Thyroid gland (tissue), 4 donors: ENCODE measurements around the gene GDPD5. TPM values are rescaled to one million over a fixed set of nuclear protein-coding genes. Genes with fewer than 3 reads are reported as not detected.

Experiments used
- DNase-seq, 2 donors: peaks; one replicate each; pipeline ENCODE4 v3.0.0-alpha.2; 2019
- H3K27ac ChIP-seq, 3 donors: fragments of 200-600 bp; sonication (generic); 1 replicate in 2 of 3; 2 replicates in 1 of 3; pipeline ENCODE4 v1.5.1; 2016 to 2019; ENCODE audit warnings: mild to moderate bottlenecking in 1 of 3, moderate library complexity in 1 of 3
- H3K27me3 ChIP-seq: fragments of 200-600 bp; sonication (generic); one replicate; pipeline ENCODE4 v1.5.1; 2019
- H3K36me3 ChIP-seq, 2 donors: fragments of 200-600 bp; sonication (generic); one replicate each; pipeline ENCODE4 v1.5.1; 2016 to 2019
- H3K4me1 ChIP-seq, 2 donors: fragments of 200-600 bp; sonication (generic); one replicate each; pipeline ENCODE4 v1.5.1; 2017 to 2019
- H3K4me3 ChIP-seq, 3 donors: fragments of 200-600 bp; sonication (generic); replicated peaks in 1 of 3; 1 replicate in 2 of 3; 2 replicates in 1 of 3; pipeline ENCODE4 v1.5.1; 2016; ENCODE audit warnings: mild to moderate bottlenecking in 1 of 3
- H3K9me3 ChIP-seq: fragments of 200-600 bp; sonication (generic); one replicate; pipeline ENCODE4 v1.5.1; 2017
- POLR2A ChIP-seq, 2 donors: fragments of 450-650 bp; IDR thresholded peaks; one replicate each; pipeline ENCODE4 v1.6.1; 2017; ENCODE audit warnings: antibody characterized with exemption in 2 of 2, mild to moderate bottlenecking in 2 of 2, moderate library complexity in 1 of 2
- WGBS, 2 donors: methylation state at CpG; one replicate each; pipeline ENCODE4 v1.1.5; 2017; 5-methylcytosine and 5-hydroxymethylcytosine counted together
- intact Hi-C: fragments of 100-400 bp; cut with DNase I; formaldehyde crosslinking; loops from one replicate; pipeline ENCODE4 v1.15.1; 2023
- total RNA-seq, 4 donors: library from RNA; depleted of rRNA; stranded (reverse); fragments of >200 nt; gene quantifications; one replicate each; pipeline ENCODE4 v1.2.3, GENCODE V29; 2016
- TF ChIP-seq, protein P1 (sequence below), 6 experiments: fragments of 200-600 bp in 3 of 6; fragments of 450-650 bp in 3 of 6; sonication (generic) in 3 of 6; IDR thresholded peaks; one replicate each; pipeline ENCODE4 v1.5.1; 2016 to 2019; ENCODE audit warnings: antibody characterized with exemption in 6 of 6, mild to moderate bottlenecking in 2 of 6, inconsistent platforms in 1 of 6, moderate library complexity in 1 of 6

GDPD5 gene
- total RNA-seq, 4 donors from 2014 or later: 5.6 to 6.4 (median 6.1) TPM

DNA sequence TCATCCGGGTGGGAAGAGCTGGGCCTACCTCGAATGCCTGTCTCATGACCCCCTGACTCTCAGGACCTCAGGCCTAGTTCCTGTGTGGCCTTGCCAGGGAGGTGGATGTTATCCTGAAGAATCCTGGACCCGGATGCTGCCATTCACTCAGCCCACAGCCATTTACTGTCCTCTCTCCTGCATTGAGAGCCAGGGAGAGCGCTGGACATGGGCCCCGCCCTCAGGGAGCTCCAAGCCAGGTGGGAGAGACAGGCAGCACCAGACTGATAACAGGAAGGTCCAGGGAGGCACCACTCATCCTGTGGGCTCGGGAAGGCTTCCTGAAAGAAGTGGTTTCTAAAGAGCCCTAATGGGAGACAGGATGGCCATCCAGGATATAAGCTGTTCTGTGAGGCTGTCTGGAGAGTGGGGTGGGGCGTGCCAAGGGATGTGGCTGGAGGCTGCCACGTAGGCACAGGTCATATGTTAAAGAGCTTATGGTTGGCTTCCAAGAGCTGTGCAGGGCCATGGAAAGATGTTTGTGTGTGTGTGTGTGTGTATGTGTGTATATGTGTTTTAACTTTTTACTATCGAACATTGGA is 44.9 kb upstream of the GDPD5 start:
- intact Hi-C loops: no loop called here
- peaks cover 74% of the 10 kb centered on the region in 2 donors for H3K36me3 ChIP-seq
- peaks cover 0 to 17% of the 10 kb centered on the region in 2 donors for H3K4me1 ChIP-seq
- 75 to 83% methylated on average over 7 to 8 of the region's 9 CpGs for WGBS, 2 donors
- no peaks in the 10 kb centered on the region for H3K27me3 ChIP-seq
- no peak overlapping the region for H3K4me3 ChIP-seq
- H3K27ac ChIP-seq: no peak overlapping the region
- TF ChIP-seq, protein P1, sequence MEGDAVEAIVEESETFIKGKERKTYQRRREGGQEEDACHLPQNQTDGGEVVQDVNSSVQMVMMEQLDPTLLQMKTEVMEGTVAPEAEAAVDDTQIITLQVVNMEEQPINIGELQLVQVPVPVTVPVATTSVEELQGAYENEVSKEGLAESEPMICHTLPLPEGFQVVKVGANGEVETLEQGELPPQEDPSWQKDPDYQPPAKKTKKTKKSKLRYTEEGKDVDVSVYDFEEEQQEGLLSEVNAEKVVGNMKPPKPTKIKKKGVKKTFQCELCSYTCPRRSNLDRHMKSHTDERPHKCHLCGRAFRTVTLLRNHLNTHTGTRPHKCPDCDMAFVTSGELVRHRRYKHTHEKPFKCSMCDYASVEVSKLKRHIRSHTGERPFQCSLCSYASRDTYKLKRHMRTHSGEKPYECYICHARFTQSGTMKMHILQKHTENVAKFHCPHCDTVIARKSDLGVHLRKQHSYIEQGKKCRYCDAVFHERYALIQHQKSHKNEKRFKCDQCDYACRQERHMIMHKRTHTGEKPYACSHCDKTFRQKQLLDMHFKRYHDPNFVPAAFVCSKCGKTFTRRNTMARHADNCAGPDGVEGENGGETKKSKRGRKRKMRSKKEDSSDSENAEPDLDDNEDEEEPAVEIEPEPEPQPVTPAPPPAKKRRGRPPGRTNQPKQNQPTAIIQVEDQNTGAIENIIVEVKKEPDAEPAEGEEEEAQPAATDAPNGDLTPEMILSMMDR (IDR thresholded peaks at IDR 0.05): no peak
- TF ChIP-seq POLR2A (IDR thresholded peaks at IDR 0.05): no peak
- no peaks in the 10 kb centered on the region for H3K9me3 ChIP-seq
- DNase-seq: no peak

DNA sequence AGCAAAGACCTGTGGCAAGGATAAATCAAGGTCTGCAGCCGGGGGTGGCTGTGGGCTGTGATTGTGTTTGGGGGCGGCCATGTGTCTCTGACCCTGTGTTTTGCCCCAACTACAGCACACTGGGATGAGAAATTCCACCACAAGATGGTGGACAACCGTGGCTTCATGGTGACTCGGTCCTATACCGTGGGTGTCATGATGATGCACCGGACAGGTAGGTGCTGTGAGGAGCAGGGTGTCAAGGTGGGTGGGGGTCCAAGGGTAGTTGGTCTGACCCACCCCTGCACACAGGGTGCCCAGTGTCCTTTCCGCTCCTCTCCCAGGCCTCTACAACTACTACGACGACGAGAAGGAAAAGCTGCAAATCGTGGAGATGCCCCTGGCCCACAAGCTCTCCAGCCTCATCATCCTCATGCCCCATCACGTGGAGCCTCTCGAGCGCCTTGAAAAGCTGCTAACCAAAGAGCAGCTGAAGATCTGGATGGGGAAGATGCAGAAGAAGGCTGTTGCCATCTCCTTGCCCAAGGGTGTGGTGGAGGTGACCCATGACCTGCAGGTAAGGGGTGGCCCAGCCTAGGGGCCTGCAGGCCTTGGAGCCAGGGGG is 43.0 kb upstream of the GDPD5 start:
- H3K27ac ChIP-seq: no peak overlapping the region
- intact Hi-C loops: no loop called here
- H3K27me3 ChIP-seq: no peaks in the 10 kb centered on the region
- TF ChIP-seq, protein P1 (IDR thresholded peaks at IDR 0.05): no peak
- H3K9me3 ChIP-seq: no peaks in the 10 kb centered on the region
- H3K36me3 ChIP-seq: peaks cover 72 to 74% of the 10 kb centered on the region in 2 donors
- 82 to 93% methylated on average over 14 of the region's 14 CpGs for WGBS, 2 donors
- H3K4me1 ChIP-seq: peaks cover 13 to 37% of the 10 kb centered on the region in 2 donors
- H3K4me3 ChIP-seq: no peak overlapping the region
- DNase-seq: no peak

DNA sequence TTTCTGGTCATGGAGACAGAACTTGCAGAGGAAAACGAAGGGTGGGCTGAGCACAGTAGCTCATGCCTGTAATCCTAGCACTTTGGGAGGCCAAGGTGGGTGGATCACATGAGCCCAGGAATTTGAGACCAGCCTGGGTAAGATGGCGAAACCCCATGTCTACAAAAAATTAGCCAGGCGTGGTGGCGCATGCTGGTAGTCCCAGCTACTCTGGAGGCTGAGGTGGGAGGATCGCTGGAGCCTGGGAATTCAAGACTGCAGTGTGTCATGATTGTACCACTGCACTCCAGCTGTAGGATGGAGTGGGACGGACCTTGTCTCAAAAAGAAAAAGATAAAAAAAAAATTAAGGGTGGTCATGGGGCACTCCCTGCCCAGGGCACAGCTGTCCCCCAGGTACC is 42.2 kb upstream of the GDPD5 start:
- H3K9me3 ChIP-seq: no peaks in the 10 kb centered on the region
- no peak for DNase-seq
- H3K4me3 ChIP-seq: no peak overlapping the region
- H3K4me1 ChIP-seq: peaks cover 14 to 42% of the 10 kb centered on the region in 2 donors
- peaks cover 65 to 70% of the 10 kb centered on the region in 2 donors for H3K36me3 ChIP-seq
- H3K27me3 ChIP-seq: no peaks in the 10 kb centered on the region
- TF ChIP-seq, protein P1 (IDR thresholded peaks at IDR 0.05): no peak
- no peak for TF ChIP-seq POLR2A (IDR thresholded peaks at IDR 0.05)
- H3K27ac ChIP-seq: no peak overlapping the region
- WGBS, 2 donors: 91% methylated on average over 6 of the region's 6 CpGs
- intact Hi-C loops: no loop called here

DNA sequence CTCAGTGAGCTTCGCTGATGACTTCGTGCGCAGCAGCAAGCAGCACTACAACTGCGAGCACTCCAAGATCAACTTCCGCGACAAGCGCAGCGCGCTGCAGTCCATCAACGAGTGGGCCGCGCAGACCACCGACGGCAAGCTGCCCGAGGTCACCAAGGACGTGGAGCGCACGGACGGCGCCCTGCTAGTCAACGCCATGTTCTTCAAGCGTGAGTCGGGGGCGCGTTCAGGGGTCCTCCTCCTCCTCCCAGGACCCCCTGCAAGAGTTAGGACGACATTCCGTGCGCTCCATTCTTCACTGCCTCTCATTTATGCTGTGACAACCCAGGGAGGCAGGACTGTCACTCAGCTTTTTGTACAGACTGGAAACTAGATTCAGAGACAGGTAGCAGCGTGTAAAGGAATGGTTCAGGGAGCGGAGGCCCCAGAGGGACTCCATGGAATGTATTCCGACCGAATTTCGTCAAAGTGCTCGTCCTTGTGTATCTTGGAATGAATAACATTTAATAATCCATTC is 41.1 kb upstream of the GDPD5 start:
- no peak for TF ChIP-seq POLR2A (IDR thresholded peaks at IDR 0.05)
- TF ChIP-seq, protein P1 (IDR thresholded peaks at IDR 0.05): no peak
- DNase-seq: no peak
- 87 to 91% methylated on average over 25 to 28 of the region's 34 CpGs for WGBS, 2 donors
- Histone ChIP-seq H3K36me3 (peaks cover 54 to 59% of the 10 kb centered on the region in 2 donors), H3K4me3 (no peak overlapping the region), H3K4me1 (peaks cover 14 to 43% of the 10 kb centered on the region in 2 donors), H3K9me3 (no peaks in the 10 kb centered on the region), H3K27ac (no peak overlapping the region), H3K27me3 (no peaks in the 10 kb centered on the region)
- intact Hi-C loops: no loop called here
